ENCODE data around the gene DEPDC4.

DEPDC4 gene

GRCh38 chr12:100215209-100215608 is 51.7 kb downstream of the DEPDC4 start:
- DNase-seq (ENCODE audit: low read depth in 2 of 2, low spot score in 1 of 2) = no peak

GRCh38 chr12:100214518-100214917 is 52.4 kb downstream of the DEPDC4 start:
- DNase-seq (ENCODE audit: low read depth in 2 of 2, low spot score in 1 of 2) = no peak

GRCh38 chr12:100213016-100213891 is 53.6 kb downstream of the DEPDC4 start:
- DNase-seq (ENCODE audit: low read depth in 2 of 2, low spot score in 1 of 2) = no peak

GRCh38 chr12:100211698-100212097 is 55.2 kb downstream of the DEPDC4 start:
- DNase-seq (ENCODE audit: low read depth in 2 of 2, low spot score in 1 of 2) = no peak

GRCh38 chr12:100208834-100209233 is 58.0 kb downstream of the DEPDC4 start:
- DNase-seq (ENCODE audit: low read depth in 2 of 2, low spot score in 1 of 2) = no peak

- no peak for DNase-seq (ENCODE audit: low read depth in 2 of 2, low spot score in 1 of 2)
Measured at GRCh38 chr12:100207311-100207710, 59.6 kb downstream of the DEPDC4 start.

GRCh38 chr12:100201604-100202423 is 65.1 kb downstream of the DEPDC4 start:
- no peak for DNase-seq (ENCODE audit: low read depth in 2 of 2, low spot score in 1 of 2)

GRCh38 chr12:100200463-100201181 is 66.3 kb downstream of the DEPDC4 start, which contains the start of gene ACTR6:
TSS of gene ACTR6 (plus strand) at chr12:100200815. CDS start at chr12:100200852, 37 bp downstream.
- peak; percentile 97 for DNase-seq (ENCODE audit: low read depth in 2 of 2, low spot score in 1 of 2)

GRCh38 chr12:100199347-100200149 is 67.3 kb downstream of the DEPDC4 start:
- DNase-seq (ENCODE audit: low read depth in 2 of 2, low spot score in 1 of 2) = peak; percentile 41 to 59

- no peak for DNase-seq (ENCODE audit: low read depth in 2 of 2, low spot score in 1 of 2)
Measured at GRCh38 chr12:100199023-100199346, 67.9 kb downstream of the DEPDC4 start.

GRCh38 chr12:100197486-100197885 is 69.4 kb downstream of the DEPDC4 start:
- no peak for DNase-seq (ENCODE audit: low read depth in 2 of 2, low spot score in 1 of 2)

- no peak for DNase-seq (ENCODE audit: low read depth in 2 of 2, low spot score in 1 of 2)
Measured at GRCh38 chr12:100193085-100193484, 73.8 kb downstream of the DEPDC4 start.

Measured in stimulated activated CD8-positive, alpha-beta memory T cell treated with anti-CD3 and anti-CD28 coated beads, Interleukin-4, amount 100 ng/mL, for 1 hour (primary cell).